Subcutaneous abdominal adipose tissue (tissue), 5 donors: Measurements from ENCODE around the gene OXSR1.

Source experiments
- H3K27ac ChIP-seq: one replicate; pipeline ENCODE4 v1.7.0; 2013; ENCODE audit warnings: low read depth, mild to moderate bottlenecking, inconsistent platforms, low read length, moderate library complexity
- H3K27me3 ChIP-seq, 5 donors: one replicate each; pipeline ENCODE4 v1.7.0; 2013; ENCODE audit warnings: low read length in 5 of 5, inconsistent platforms in 1 of 5; ENCODE audit not compliant: control insufficient read depth in 5 of 5, insufficient read depth in 4 of 5
- H3K36me3 ChIP-seq, 5 donors: one replicate each; pipeline ENCODE4 v1.7.0; 2013; ENCODE audit warnings: low read length in 5 of 5; ENCODE audit not compliant: control insufficient read depth in 5 of 5, insufficient read depth in 5 of 5
- H3K4me1 ChIP-seq, 5 donors: one replicate each; pipeline ENCODE4 v1.7.0; 2013; ENCODE audit warnings: low read length in 5 of 5, mild to moderate bottlenecking in 3 of 5, moderate library complexity in 1 of 5; ENCODE audit not compliant: control insufficient read depth in 5 of 5, insufficient read depth in 5 of 5
- H3K4me3 ChIP-seq, 5 donors: one replicate each; pipeline ENCODE4 v1.7.0; 2013; ENCODE audit warnings: low read length in 5 of 5, low read depth in 1 of 5
- H3K9ac ChIP-seq, 5 donors: one replicate each; pipeline ENCODE4 v1.7.0; 2013; ENCODE audit warnings: low read length in 5 of 5, mild to moderate bottlenecking in 4 of 5, moderate library complexity in 3 of 5
- H3K9me3 ChIP-seq, 5 donors: one replicate each; pipeline ENCODE4 v1.7.0; 2013; ENCODE audit warnings: low read length in 5 of 5; ENCODE audit not compliant: control insufficient read depth in 5 of 5
- donor health status: healthy.
- donor health status: healthy.
- donor health status: healthy.
- donor health status: healthy.
- donor health status: healthy.

Gene OXSR1

GRCh38 chr3:38164952-38165721, at the start of gene OXSR1:
OXSR1 (plus strand) TSS chr3:38165537; CDS start chr3:38165877, 340 bp downstream.
- Histone ChIP-seq H3K27me3 (no peaks in the 10 kb centered on the region), H3K9ac (peak within 1 kb of the TSS; percentile 72 to 98 (median 87)), H3K4me1 (peaks cover 2 to 27% (median 17%) of the 10 kb centered on the region in 5 donors), H3K36me3 (no peaks in the 10 kb centered on the region), H3K4me3 (peak within 1 kb of the TSS; percentile 73 to 95 (median 84)), H3K9me3 (no peaks in the 10 kb centered on the region), H3K27ac (peak within 1 kb of the TSS; percentile 98)

DNA sequence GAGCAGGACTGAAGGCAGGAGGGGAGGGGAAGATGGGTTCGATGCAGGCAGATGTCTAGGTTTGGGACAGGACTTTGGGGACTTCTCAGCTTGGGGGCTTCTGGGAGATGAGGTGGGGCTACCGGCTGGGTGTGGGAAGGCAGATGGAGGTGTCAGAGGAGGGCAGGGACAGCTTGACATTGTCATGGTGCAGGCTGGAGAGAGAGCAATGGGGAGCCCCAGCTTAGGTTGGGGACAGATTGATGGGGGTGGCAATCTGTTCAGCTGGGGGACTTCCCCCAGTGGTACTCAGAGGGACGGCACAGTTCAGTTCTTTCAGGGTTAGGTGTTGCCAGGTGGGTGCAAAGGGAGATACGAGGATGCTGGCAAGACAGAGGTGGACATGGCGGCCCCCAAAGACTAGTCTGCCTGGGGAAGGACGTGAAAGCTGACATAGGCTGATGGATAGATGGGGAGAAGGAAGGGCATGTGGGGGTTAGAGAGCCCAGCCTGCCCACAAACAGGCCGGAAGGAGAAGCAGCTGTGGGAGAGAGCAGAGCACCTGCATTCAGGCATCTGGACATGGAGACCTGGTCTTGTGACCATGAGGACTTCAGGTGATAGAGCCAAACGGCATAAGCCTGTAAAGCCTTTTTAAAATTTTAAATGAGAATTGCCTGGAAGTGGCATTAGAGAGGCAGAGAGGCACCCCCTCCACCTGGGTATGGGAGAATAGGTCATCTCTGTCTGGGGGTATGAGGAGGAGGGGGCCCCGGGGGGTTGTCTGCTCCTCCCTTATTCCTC, 49.5 kb upstream of the OXSR1 start:
- Histone ChIP-seq H3K4me3 (no peak overlapping the region), H3K9ac (no peak overlapping the region), H3K36me3 (peaks cover 0 to 17% (median 12%) of the 10 kb centered on the region in 5 donors), H3K9me3 (no peaks in the 10 kb centered on the region), H3K27ac (no peak overlapping the region), H3K27me3 (no peaks in the 10 kb centered on the region), H3K4me1 (peaks cover 0 to 6% (median 3%) of the 10 kb centered on the region in 5 donors)

GRCh38 chr3:38116471-38117162, 48.7 kb upstream of the OXSR1 start:
- H3K4me1 ChIP-seq = peaks cover 0 to 6% (median 3%) of the 10 kb centered on the region in 5 donors
- H3K9me3 ChIP-seq = no peaks in the 10 kb centered on the region
- no peak overlapping the region for H3K27ac ChIP-seq
- no peak overlapping the region for H3K9ac ChIP-seq
- H3K36me3 ChIP-seq = peaks cover 0 to 25% (median 20%) of the 10 kb centered on the region in 5 donors
- H3K4me3 ChIP-seq = no peak overlapping the region
- no peaks in the 10 kb centered on the region for H3K27me3 ChIP-seq

- Histone ChIP-seq H3K9me3 (no peaks in the 10 kb centered on the region), H3K36me3 (peaks cover 0 to 31% (median 26%) of the 10 kb centered on the region in 5 donors), H3K27ac (no peak overlapping the region), H3K4me1 (peaks cover 0 to 6% (median 0%) of the 10 kb centered on the region in 5 donors), H3K9ac (no peak overlapping the region), H3K27me3 (no peaks in the 10 kb centered on the region), H3K4me3 (no peak overlapping the region)
These were observed 48.1 kb upstream of the OXSR1 start for GRCh38 chr3:38117163-38117716.

DNA sequence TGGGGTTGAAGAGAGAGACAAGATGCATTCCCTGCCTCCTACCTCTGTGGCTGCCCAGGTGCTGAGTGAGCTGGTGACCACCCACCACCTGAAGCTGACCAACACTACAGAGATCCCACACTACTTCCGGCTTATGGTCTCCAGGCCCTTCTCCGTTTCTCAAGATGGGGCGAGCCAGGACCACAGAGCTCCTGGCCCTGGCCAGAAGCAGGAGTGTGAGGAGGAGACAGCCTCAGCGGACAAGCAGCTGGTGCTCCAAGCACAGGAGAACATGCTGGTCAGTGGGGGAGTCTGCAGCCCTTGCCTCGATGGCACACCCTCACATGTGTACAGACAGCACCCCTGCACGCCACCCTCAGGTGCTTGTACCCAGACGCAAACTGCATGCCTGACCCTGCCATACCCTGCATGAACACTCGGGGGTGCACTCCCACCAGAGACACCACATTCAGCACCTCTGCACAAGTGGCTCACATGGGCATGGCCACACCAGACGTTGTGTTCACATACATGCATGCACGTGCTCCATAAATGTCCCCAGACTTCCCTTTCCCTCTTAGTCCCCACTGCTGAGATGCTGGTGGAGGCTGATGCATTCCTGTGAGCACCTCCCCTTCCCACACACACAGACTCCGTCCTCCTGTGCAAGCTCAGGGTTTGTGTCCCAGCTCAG, 47.5 kb upstream of the OXSR1 start:
- H3K9ac ChIP-seq = no peak overlapping the region
- no peaks in the 10 kb centered on the region for H3K9me3 ChIP-seq
- peaks cover 0 to 6% (median 0%) of the 10 kb centered on the region in 5 donors for H3K4me1 ChIP-seq
- no peak overlapping the region for H3K27ac ChIP-seq
- H3K4me3 ChIP-seq = no peak overlapping the region
- no peaks in the 10 kb centered on the region for H3K27me3 ChIP-seq
- peaks cover 0 to 38% (median 31%) of the 10 kb centered on the region in 5 donors for H3K36me3 ChIP-seq

DNA sequence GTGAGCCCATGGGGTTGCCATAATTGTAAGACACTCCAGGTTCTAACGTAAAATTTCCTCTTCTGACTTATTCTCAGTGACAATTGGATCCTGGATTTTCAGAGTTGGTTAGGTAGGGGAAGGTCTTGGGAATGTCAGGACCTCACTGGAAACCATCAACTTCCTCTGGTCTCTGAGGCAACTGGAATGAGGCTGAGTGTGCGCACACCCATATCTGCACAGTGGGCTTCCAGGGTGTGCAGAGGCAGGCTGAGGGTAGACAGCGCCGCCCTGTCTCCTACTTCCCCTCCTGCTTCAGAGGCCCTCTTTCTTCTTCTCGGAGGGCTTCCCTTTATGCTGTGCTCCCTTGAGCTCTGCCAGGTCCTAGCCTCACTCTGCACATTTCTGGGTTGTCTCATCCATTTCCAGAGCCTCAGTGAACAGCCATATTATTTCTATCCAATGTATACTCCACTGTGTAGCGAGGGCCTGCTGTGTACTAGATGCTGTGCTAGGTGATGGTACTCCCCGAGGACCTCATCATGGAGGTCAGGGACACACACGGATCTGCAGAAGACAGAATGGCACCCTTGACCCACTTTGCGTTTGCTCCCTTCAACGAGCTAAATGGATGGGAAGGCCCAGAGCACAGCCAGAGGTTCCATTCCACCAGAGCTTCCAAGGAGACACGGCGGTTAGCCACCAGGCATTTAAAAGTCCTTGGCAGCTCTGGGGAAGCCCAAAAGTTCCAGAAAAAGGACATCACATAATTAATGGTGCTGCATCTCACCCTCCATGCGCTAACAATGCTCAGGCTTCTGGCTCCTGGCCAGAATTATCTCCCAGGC, 46.7 kb upstream of the OXSR1 start:
- no peak overlapping the region for H3K27ac ChIP-seq
- peaks cover 0 to 43% (median 38%) of the 10 kb centered on the region in 5 donors for H3K36me3 ChIP-seq
- H3K4me1 ChIP-seq = peaks cover 0 to 6% (median 0%) of the 10 kb centered on the region in 5 donors
- H3K27me3 ChIP-seq = no peaks in the 10 kb centered on the region
- H3K9me3 ChIP-seq = no peaks in the 10 kb centered on the region
- H3K9ac ChIP-seq = no peak overlapping the region
- H3K4me3 ChIP-seq = no peak overlapping the region

- Histone ChIP-seq H3K4me1 (peaks cover 0 to 6% (median 0%) of the 10 kb centered on the region in 5 donors), H3K9me3 (no peaks in the 10 kb centered on the region), H3K36me3 (peaks cover 0 to 49% (median 42%) of the 10 kb centered on the region in 5 donors), H3K27ac (no peak overlapping the region), H3K27me3 (no peaks in the 10 kb centered on the region), H3K4me3 (no peak overlapping the region), H3K9ac (no peak overlapping the region)
These were observed 46.1 kb upstream of the OXSR1 start for GRCh38 chr3:38119248-38119544.

DNA sequence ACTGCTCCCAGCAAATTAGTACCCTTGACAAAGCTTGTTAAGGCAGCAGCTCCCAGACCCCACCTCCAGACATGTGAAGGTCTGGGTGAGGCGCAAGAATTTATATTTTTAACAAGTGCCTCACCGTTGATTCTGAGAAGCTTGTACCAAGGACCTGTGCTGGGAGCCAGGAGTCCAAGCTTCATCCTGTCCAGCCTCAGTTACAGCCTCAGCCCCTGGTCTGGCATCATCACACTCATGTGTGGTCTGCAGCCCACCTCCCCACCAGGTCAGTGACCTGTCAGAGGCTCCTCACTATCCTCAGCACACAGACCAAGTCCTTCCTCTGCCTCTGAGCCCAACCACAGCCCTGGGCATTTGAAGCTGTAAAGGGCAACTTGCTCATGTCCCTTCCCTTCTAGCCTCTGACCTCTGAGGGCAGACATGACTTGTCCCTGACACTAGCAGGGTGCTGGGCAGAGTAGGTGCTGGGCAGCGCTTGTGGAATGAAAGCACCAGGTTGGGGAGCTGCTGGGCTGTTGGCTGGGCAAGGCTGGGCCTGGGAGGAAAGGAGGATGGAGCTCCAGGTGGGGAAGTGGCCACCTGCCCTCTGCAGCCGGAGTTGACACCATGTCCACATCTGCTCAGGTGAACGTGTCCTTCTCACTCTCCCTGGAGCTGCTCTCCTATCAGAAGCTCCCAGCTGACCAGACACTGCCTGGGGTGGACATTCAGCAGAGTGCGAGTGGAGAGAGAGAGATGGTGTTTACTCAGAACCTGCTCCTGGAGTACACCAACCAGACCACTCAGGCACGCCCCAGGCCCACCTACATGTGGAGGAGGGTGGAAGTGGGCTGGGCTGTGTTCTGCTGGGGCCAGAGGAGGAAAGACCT, 45.3 kb upstream of the OXSR1 start:
- Histone ChIP-seq H3K27ac (no peak overlapping the region), H3K4me1 (peaks cover 0 to 6% (median 0%) of the 10 kb centered on the region in 5 donors), H3K27me3 (no peaks in the 10 kb centered on the region), H3K4me3 (no peak overlapping the region), H3K9ac (no peak overlapping the region), H3K9me3 (no peaks in the 10 kb centered on the region), H3K36me3 (peaks cover 5 to 57% (median 51%) of the 10 kb centered on the region in 5 donors)
